Mucosa of descending colon (tissue), 3 donors: ENCODE measurements around the gene PTPRM. TPM values are rescaled to one million over a fixed set of nuclear protein-coding genes. Genes with fewer than 3 reads are reported as not detected.

Experiments used
- ATAC-seq: fragments of 200-7000 bp; cut with Tn5 transposase; one replicate; pipeline ENCODE4 v1.9.1; 2020; ENCODE audit warnings: mild to moderate bottlenecking, moderate library complexity
- DNase-seq, 3 donors: peaks; one replicate each; pipeline ENCODE4 v3.0.0-alpha.2; 2020
- H3K36me3 ChIP-seq: fragments of 200-600 bp; one replicate; pipeline ENCODE4 v1.8.0; 2021; ENCODE audit warnings: low read depth, mild to moderate bottlenecking
- H3K4me1 ChIP-seq: fragments of 200-600 bp; one replicate; pipeline ENCODE4 v1.8.0; 2021; ENCODE audit warnings: low read depth, mild to moderate bottlenecking
- H3K4me3 ChIP-seq: fragments of 200-600 bp; one replicate; pipeline ENCODE4 v1.8.0; 2021; ENCODE audit warnings: mild to moderate bottlenecking
- H3K9me3 ChIP-seq: fragments of 200-600 bp; one replicate; pipeline ENCODE4 v1.8.0; 2021; ENCODE audit warnings: mild to moderate bottlenecking
- intact Hi-C, 2 donors: fragments of 100-400 bp; cut with DNase I in 1 of 2; cut with micrococcal nuclease in 1 of 2; formaldehyde crosslinking; loops; one replicate each; pipeline versions ENCODE4 v1.11.0 to v1.11.1; 2022; cut with DNase I, micrococcal nuclease
- total RNA-seq, 3 donors: library from RNA; stranded (reverse); fragmentation: NEBNext Ultra II Directional in 2 of 3; extraction: Animal tissue kit (Norgen Biotek cat#: 25700) in 2 of 3; gene quantifications; one replicate each; pipeline versions ENCODE4 v1.2.1 to v1.2.4, GENCODE V29; 2021 to 2023
- TF ChIP-seq, protein P1 (sequence below): fragments of 200-600 bp; IDR thresholded peaks from one replicate; pipeline ENCODE4 v1.8.0; 2022; ENCODE audit warnings: antibody characterized with exemption, mild to moderate bottlenecking
- donor health status: DM: no; HTN: no; CAD: no; lungs with moderate emphysema.
- donor health status: DM: no; HTN: no; CAD: no.
- donor health status: DM: no; HTN: yes; CAD: no.

PTPRM gene
- total RNA-seq, 3 donors from 2014 or later: 15.3 to 41.1 (median 19.6) TPM

DNA sequence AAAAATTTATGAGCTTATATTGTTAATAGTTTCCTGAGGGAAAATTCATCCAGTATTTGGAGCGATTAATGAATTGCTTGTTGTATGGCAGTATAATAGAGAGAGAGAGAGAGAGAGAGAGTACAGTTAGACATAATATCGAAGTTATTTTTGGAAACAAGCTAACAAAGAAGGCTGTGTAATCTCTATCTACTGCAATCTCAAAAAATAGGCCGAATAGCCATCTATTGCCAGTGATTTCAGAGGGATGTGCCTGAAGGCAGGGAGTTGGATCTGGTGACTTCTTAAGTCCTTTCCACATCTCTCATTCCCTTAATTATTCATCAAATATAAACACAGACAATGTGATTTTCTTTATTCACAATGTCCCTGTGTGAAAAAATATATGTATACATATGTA is 609.0 kb downstream of the PTPRM start:
- DNase-seq (no peak), ATAC-seq (no peak)
- H3K4me3 ChIP-seq: no peak overlapping the region
- no peaks in the 10 kb centered on the region for H3K36me3 ChIP-seq
- intact Hi-C loops: no loop called here
- H3K9me3 ChIP-seq: no peaks in the 10 kb centered on the region
- peaks cover 2% of the 10 kb centered on the region for H3K4me1 ChIP-seq
- TF ChIP-seq, protein P1, sequence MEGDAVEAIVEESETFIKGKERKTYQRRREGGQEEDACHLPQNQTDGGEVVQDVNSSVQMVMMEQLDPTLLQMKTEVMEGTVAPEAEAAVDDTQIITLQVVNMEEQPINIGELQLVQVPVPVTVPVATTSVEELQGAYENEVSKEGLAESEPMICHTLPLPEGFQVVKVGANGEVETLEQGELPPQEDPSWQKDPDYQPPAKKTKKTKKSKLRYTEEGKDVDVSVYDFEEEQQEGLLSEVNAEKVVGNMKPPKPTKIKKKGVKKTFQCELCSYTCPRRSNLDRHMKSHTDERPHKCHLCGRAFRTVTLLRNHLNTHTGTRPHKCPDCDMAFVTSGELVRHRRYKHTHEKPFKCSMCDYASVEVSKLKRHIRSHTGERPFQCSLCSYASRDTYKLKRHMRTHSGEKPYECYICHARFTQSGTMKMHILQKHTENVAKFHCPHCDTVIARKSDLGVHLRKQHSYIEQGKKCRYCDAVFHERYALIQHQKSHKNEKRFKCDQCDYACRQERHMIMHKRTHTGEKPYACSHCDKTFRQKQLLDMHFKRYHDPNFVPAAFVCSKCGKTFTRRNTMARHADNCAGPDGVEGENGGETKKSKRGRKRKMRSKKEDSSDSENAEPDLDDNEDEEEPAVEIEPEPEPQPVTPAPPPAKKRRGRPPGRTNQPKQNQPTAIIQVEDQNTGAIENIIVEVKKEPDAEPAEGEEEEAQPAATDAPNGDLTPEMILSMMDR: no peak

DNA sequence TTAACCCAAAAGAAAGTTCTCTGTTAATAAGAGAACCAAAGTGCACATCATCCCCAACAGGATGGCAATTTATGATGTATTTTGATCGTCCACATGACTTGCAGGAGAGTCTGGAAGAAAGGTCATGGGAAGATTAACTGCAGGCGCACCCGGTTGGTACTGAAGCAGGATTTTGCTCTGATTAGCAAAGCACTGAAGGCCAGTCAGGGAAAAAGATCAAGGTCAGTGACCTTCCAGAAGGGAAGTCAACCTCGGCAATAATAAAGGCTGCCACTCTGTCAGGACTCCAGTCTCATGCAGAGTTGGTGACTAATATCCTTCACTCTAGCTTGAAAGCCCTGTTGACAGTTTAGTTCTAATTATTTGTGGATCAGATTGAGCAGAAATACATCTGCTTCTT is 609.4 kb downstream of the PTPRM start:
- Histone ChIP-seq H3K36me3 (no peaks in the 10 kb centered on the region), H3K4me3 (no peak overlapping the region), H3K9me3 (no peaks in the 10 kb centered on the region), H3K4me1 (peaks cover 2% of the 10 kb centered on the region)
- ATAC-seq (no peak), DNase-seq (no peak)
- TF ChIP-seq, protein P1: no peak
- intact Hi-C loops: no loop called here

DNA sequence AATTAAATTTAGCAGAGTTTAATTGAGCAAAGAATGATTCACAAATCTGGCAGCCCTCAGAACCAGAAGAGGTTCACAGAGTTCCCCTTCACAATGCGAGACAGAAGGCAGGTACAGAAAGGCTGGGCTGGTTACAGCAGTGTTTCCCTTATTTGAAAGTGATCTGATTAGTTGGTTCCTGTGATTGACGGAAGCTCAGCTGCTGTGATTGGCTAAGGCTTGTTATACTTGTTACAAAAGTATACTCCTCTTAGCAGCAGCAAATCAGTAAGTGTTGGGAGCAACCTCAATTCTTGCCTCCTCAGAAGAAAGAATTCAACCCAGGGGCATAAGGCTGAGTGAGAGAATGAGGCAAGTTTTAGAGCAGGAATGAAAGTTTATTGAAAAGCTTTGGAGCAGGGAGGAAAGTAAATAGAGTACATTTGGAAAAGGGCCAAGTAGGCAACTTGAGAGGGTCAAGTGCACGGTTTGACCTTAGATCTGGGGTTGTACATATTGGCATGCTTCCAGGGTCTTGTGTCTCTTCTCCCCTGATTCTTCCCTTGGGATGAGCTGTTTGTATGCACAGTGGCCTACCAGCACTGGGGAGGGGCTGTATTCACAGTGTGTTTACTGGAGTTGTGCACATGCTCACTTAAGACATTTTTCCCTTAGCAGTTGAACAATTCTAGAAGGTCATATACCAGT is 610.4 kb downstream of the PTPRM start:
- DNase-seq (peak in 1 of 3 donors; percentile 26), ATAC-seq (peak; percentile 71)
- Histone ChIP-seq H3K4me3 (no peak overlapping the region), H3K9me3 (no peaks in the 10 kb centered on the region), H3K36me3 (no peaks in the 10 kb centered on the region), H3K4me1 (peaks cover 2% of the 10 kb centered on the region)
- intact Hi-C loops: no loop called here
- TF ChIP-seq, protein P1: no peak

DNA sequence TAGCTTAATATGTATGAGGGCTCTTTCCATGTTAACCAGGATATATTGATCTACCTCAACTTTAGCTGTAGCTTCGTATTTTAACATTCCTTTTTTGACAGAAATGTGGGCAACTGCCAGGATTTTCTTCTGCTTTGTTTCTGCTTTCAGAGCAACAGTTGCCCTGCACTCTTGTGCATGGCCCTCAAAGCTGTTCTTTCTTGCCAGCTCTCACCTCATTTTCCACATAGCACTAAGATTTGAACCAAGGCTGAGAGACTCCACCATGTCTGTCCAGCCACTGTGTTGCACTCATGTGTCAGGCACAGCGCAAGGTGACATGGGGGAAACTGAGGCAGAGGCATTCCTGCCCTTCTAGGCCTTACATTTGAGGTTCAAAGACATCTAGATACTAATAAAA is 619.3 kb downstream of the PTPRM start:
- DNase-seq: no peak
- no peak for ATAC-seq
- no peak overlapping the region for H3K4me3 ChIP-seq
- TF ChIP-seq, protein P1: no peak
- no peaks in the 10 kb centered on the region for H3K4me1 ChIP-seq
- H3K36me3 ChIP-seq: no peaks in the 10 kb centered on the region
- intact Hi-C loops: no loop called here
- no peaks in the 10 kb centered on the region for H3K9me3 ChIP-seq

DNA sequence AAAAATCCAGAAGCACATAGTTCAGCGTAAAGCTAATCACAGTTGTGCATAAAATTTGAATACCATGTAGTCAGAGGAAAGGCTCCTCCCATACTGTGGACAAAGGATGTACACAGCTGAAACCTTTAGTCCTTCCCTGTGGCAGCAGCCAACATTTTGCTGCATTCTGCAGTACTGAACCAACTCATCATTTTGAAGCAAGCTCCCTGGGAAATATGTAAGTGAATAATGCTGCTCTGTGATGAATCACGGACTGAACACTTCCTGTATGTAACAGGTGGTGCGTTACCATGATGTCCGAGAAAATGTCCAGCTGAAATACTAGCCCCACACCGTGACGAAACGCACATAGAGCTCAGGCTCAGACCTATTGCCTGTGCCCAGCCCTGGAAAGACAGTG is 621.1 kb downstream of the PTPRM start:
- no peak for ATAC-seq

More for the DNA sequence above, 621.1 kb downstream of the PTPRM start:
- TF ChIP-seq, protein P1: no peak
- Histone ChIP-seq H3K9me3 (no peaks in the 10 kb centered on the region), H3K4me3 (no peak overlapping the region), H3K36me3 (no peaks in the 10 kb centered on the region), H3K4me1 (no peaks in the 10 kb centered on the region)
- DNase-seq: no peak
- intact Hi-C loops: no loop called here
